ENCODE measurements around the gene ABCG8. TPM values are rescaled to one million over a fixed set of nuclear protein-coding genes. Genes with fewer than 3 reads are reported as not detected.

Gene ABCG8
- total RNA-seq, 1 experiment from 2014 or later, result not detected

- no peaks in the 10 kb centered on the region for H3K27me3 ChIP-seq (ENCODE audit: low read length)
- no peak overlapping the region for H2AFZ ChIP-seq (ENCODE audit: low read length)
- no peak overlapping the region for H3K9ac ChIP-seq (ENCODE audit: low read length)
- no peaks in the 10 kb centered on the region for H3K79me2 ChIP-seq (ENCODE audit: low read length)
- no peaks in the 10 kb centered on the region for H3K4me1 ChIP-seq (ENCODE audit: low read length)
- no peaks in the 10 kb centered on the region for H3K9me3 ChIP-seq (ENCODE audit: low read length)
- H3K4me2 ChIP-seq (ENCODE audit: low read depth, low read length, poor library complexity, severe bottlenecking), result no peak overlapping the region
- H3K9me2 ChIP-seq (replicated peaks; ENCODE audit: insufficient read depth, low read length), result no peaks in the 10 kb centered on the region
- no peak overlapping the region for H3K27ac ChIP-seq (ENCODE audit: low read length)
- DNase-seq, result no peak
- no peak overlapping the region for H3K4me3 ChIP-seq (ENCODE audit: low read length)
- no peaks in the 10 kb centered on the region for H4K20me1 ChIP-seq (ENCODE audit: insufficient read depth, low read depth, low read length)
- no peaks in the 10 kb centered on the region for H3K36me3 ChIP-seq (ENCODE audit: insufficient read depth, low read length)
These were observed 19.1 kb upstream of the ABCG8 start for GRCh38 chr2:43819491-43820163.

GRCh38 chr2:43822839-43823238 is 15.9 kb upstream of the ABCG8 start:
- Histone ChIP-seq H3K9me2 (replicated peaks; ENCODE audit: insufficient read depth, low read length) (no peaks in the 10 kb centered on the region), H3K36me3 (ENCODE audit: insufficient read depth, low read length) (no peaks in the 10 kb centered on the region), H3K4me3 (ENCODE audit: low read length) (no peak overlapping the region), H3K9ac (ENCODE audit: low read length) (no peak overlapping the region), H3K27me3 (ENCODE audit: low read length) (no peaks in the 10 kb centered on the region), H2AFZ (ENCODE audit: low read length) (no peak overlapping the region), H3K4me1 (ENCODE audit: low read length) (no peaks in the 10 kb centered on the region), H3K27ac (ENCODE audit: low read length) (no peak overlapping the region), H4K20me1 (ENCODE audit: insufficient read depth, low read depth, low read length) (no peaks in the 10 kb centered on the region), H3K9me3 (ENCODE audit: low read length) (no peaks in the 10 kb centered on the region), H3K79me2 (ENCODE audit: low read length) (no peaks in the 10 kb centered on the region), H3K4me2 (ENCODE audit: low read depth, low read length, poor library complexity, severe bottlenecking) (no peak overlapping the region)
- DNase-seq, result no peak

- Histone ChIP-seq H3K27me3 (ENCODE audit: low read length) (no peaks in the 10 kb centered on the region), H3K9me3 (ENCODE audit: low read length) (no peaks in the 10 kb centered on the region), H3K9ac (ENCODE audit: low read length) (no peak overlapping the region), H3K4me2 (ENCODE audit: low read depth, low read length, poor library complexity, severe bottlenecking) (no peak overlapping the region), H3K27ac (ENCODE audit: low read length) (no peak overlapping the region), H3K9me2 (replicated peaks; ENCODE audit: insufficient read depth, low read length) (no peaks in the 10 kb centered on the region), H4K20me1 (ENCODE audit: insufficient read depth, low read depth, low read length) (no peaks in the 10 kb centered on the region), H3K36me3 (ENCODE audit: insufficient read depth, low read length) (no peaks in the 10 kb centered on the region), H3K4me3 (ENCODE audit: low read length) (no peak overlapping the region), H3K4me1 (ENCODE audit: low read length) (no peaks in the 10 kb centered on the region), H3K79me2 (ENCODE audit: low read length) (no peaks in the 10 kb centered on the region), H2AFZ (ENCODE audit: low read length) (no peak overlapping the region)
- DNase-seq, result no peak
These were observed 15.0 kb upstream of the ABCG8 start for GRCh38 chr2:43823751-43824150.

GRCh38 chr2:43824512-43824911 is 14.3 kb upstream of the ABCG8 start:
- Histone ChIP-seq H3K27ac (ENCODE audit: low read length) (no peak overlapping the region), H3K36me3 (ENCODE audit: insufficient read depth, low read length) (no peaks in the 10 kb centered on the region), H3K9me3 (ENCODE audit: low read length) (no peaks in the 10 kb centered on the region), H3K27me3 (ENCODE audit: low read length) (no peaks in the 10 kb centered on the region), H3K4me2 (ENCODE audit: low read depth, low read length, poor library complexity, severe bottlenecking) (no peak overlapping the region), H3K9me2 (replicated peaks; ENCODE audit: insufficient read depth, low read length) (no peaks in the 10 kb centered on the region), H2AFZ (ENCODE audit: low read length) (no peak overlapping the region), H3K9ac (ENCODE audit: low read length) (no peak overlapping the region), H3K79me2 (ENCODE audit: low read length) (no peaks in the 10 kb centered on the region), H4K20me1 (ENCODE audit: insufficient read depth, low read depth, low read length) (no peaks in the 10 kb centered on the region), H3K4me1 (ENCODE audit: low read length) (no peaks in the 10 kb centered on the region), H3K4me3 (ENCODE audit: low read length) (no peak overlapping the region)
- DNase-seq, result no peak

GRCh38 chr2:43824951-43825493 is 13.7 kb upstream of the ABCG8 start:
- Histone ChIP-seq H2AFZ (ENCODE audit: low read length) (no peak overlapping the region), H3K27ac (ENCODE audit: low read length) (no peak overlapping the region), H3K36me3 (ENCODE audit: insufficient read depth, low read length) (no peaks in the 10 kb centered on the region), H3K79me2 (ENCODE audit: low read length) (no peaks in the 10 kb centered on the region), H3K9me3 (ENCODE audit: low read length) (no peaks in the 10 kb centered on the region), H3K9me2 (replicated peaks; ENCODE audit: insufficient read depth, low read length) (no peaks in the 10 kb centered on the region), H3K4me2 (ENCODE audit: low read depth, low read length, poor library complexity, severe bottlenecking) (no peak overlapping the region), H3K27me3 (ENCODE audit: low read length) (no peaks in the 10 kb centered on the region), H3K9ac (ENCODE audit: low read length) (no peak overlapping the region), H3K4me3 (ENCODE audit: low read length) (no peak overlapping the region), H4K20me1 (ENCODE audit: insufficient read depth, low read depth, low read length) (no peaks in the 10 kb centered on the region), H3K4me1 (ENCODE audit: low read length) (no peaks in the 10 kb centered on the region)
- DNase-seq, result no peak

GRCh38 chr2:43825841-43826240 is 12.9 kb upstream of the ABCG8 start:
- no peaks in the 10 kb centered on the region for H3K27me3 ChIP-seq (ENCODE audit: low read length)
- no peak overlapping the region for H2AFZ ChIP-seq (ENCODE audit: low read length)
- no peaks in the 10 kb centered on the region for H3K9me3 ChIP-seq (ENCODE audit: low read length)
- H3K27ac ChIP-seq (ENCODE audit: low read length), result no peak overlapping the region
- no peaks in the 10 kb centered on the region for H3K79me2 ChIP-seq (ENCODE audit: low read length)
- H3K36me3 ChIP-seq (ENCODE audit: insufficient read depth, low read length), result no peaks in the 10 kb centered on the region
- H4K20me1 ChIP-seq (ENCODE audit: insufficient read depth, low read depth, low read length), result no peaks in the 10 kb centered on the region
- no peaks in the 10 kb centered on the region for H3K9me2 ChIP-seq (replicated peaks; ENCODE audit: insufficient read depth, low read length)
- H3K9ac ChIP-seq (ENCODE audit: low read length), result no peak overlapping the region
- no peak overlapping the region for H3K4me2 ChIP-seq (ENCODE audit: low read depth, low read length, poor library complexity, severe bottlenecking)
- no peak overlapping the region for H3K4me3 ChIP-seq (ENCODE audit: low read length)
- no peaks in the 10 kb centered on the region for H3K4me1 ChIP-seq (ENCODE audit: low read length)
- no peak for DNase-seq

GRCh38 chr2:43826305-43827250 is 12.2 kb upstream of the ABCG8 start:
- H3K9me2 ChIP-seq (replicated peaks; ENCODE audit: insufficient read depth, low read length), result no peaks in the 10 kb centered on the region
- H3K4me1 ChIP-seq (ENCODE audit: low read length), result no peaks in the 10 kb centered on the region
- no peak overlapping the region for H3K27ac ChIP-seq (ENCODE audit: low read length)
- no peaks in the 10 kb centered on the region for H3K79me2 ChIP-seq (ENCODE audit: low read length)
- H3K4me2 ChIP-seq (ENCODE audit: low read depth, low read length, poor library complexity, severe bottlenecking), result no peak overlapping the region
- no peaks in the 10 kb centered on the region for H3K36me3 ChIP-seq (ENCODE audit: insufficient read depth, low read length)
- no peak overlapping the region for H2AFZ ChIP-seq (ENCODE audit: low read length)
- no peaks in the 10 kb centered on the region for H3K9me3 ChIP-seq (ENCODE audit: low read length)
- DNase-seq, result no peak
- no peaks in the 10 kb centered on the region for H3K27me3 ChIP-seq (ENCODE audit: low read length)
- H3K9ac ChIP-seq (ENCODE audit: low read length), result no peak overlapping the region
- H4K20me1 ChIP-seq (ENCODE audit: insufficient read depth, low read depth, low read length), result no peaks in the 10 kb centered on the region
- H3K4me3 ChIP-seq (ENCODE audit: low read length), result no peak overlapping the region

- no peaks in the 10 kb centered on the region for H3K9me3 ChIP-seq (ENCODE audit: low read length)
- H2AFZ ChIP-seq (ENCODE audit: low read length), result no peak overlapping the region
- no peaks in the 10 kb centered on the region for H3K9me2 ChIP-seq (replicated peaks; ENCODE audit: insufficient read depth, low read length)
- no peaks in the 10 kb centered on the region for H3K79me2 ChIP-seq (ENCODE audit: low read length)
- H3K36me3 ChIP-seq (ENCODE audit: insufficient read depth, low read length), result no peaks in the 10 kb centered on the region
- no peak overlapping the region for H3K27ac ChIP-seq (ENCODE audit: low read length)
- DNase-seq, result no peak
- H3K4me2 ChIP-seq (ENCODE audit: low read depth, low read length, poor library complexity, severe bottlenecking), result no peak overlapping the region
- H3K4me3 ChIP-seq (ENCODE audit: low read length), result no peak overlapping the region
- H3K27me3 ChIP-seq (ENCODE audit: low read length), result no peaks in the 10 kb centered on the region
- H3K9ac ChIP-seq (ENCODE audit: low read length), result no peak overlapping the region
- no peaks in the 10 kb centered on the region for H3K4me1 ChIP-seq (ENCODE audit: low read length)
- no peaks in the 10 kb centered on the region for H4K20me1 ChIP-seq (ENCODE audit: insufficient read depth, low read depth, low read length)
These were observed 7.1 kb upstream of the ABCG8 start for GRCh38 chr2:43831543-43832294.

All from Karpas-422 (cell line).